Activated CD8-positive, alpha-beta T cell treated with anti-CD3 and anti-CD28 coated beads for 36 hours (primary cell): ENCODE results near the gene PNMA6A. TPM values are rescaled to one million over a fixed set of nuclear protein-coding genes. Genes with fewer than 3 reads are reported as not detected.
"Not testable (repeated sequence)": the region's sequence is repeated elsewhere in the genome, so short reads cannot be mapped to it uniquely, and the experiment has no call there.

ENCODE experiments used
- ATAC-seq: fragments of 200-7000 bp; cut with Tn5 transposase; one replicate; pipeline ENCODE4 v1.10.0; 2021; ENCODE audit warnings: mild to moderate bottlenecking, moderate library complexity
- CTCF ChIA-PET: fragments of 350-600 bp; sonication (Branson Sonifier 250); formaldehyde crosslinking; loops from one replicate; lab custom pipeline; 2021; ENCODE audit warnings: antibody characterized with exemption; lab: Charles Lee
- POLR2A ChIA-PET: fragments of 350-600 bp; sonication (Branson Sonifier 250); formaldehyde crosslinking; loops from one replicate; lab custom pipeline; 2021; ENCODE audit warnings: antibody characterized with exemption; lab: Charles Lee
- DNase-seq: peaks from one replicate; pipeline ENCODE4 v3.0.0-alpha.2; 2020
- H3K27ac Mint-ChIP-seq: one replicate; pipeline ENCODE4 v1.8.0; 2021; ENCODE audit warnings: mild to moderate bottlenecking, mixed read lengths
- H3K27me3 Mint-ChIP-seq: one replicate; pipeline ENCODE4 v1.8.0; 2021; ENCODE audit warnings: mixed read lengths
- H3K36me3 Mint-ChIP-seq: one replicate; pipeline ENCODE4 v1.8.0; 2021; ENCODE audit warnings: low read depth, mixed read lengths
- H3K4me1 Mint-ChIP-seq: one replicate; pipeline ENCODE4 v1.8.0; 2021; ENCODE audit warnings: low read depth, mixed read lengths
- H3K4me3 Mint-ChIP-seq: one replicate; pipeline ENCODE4 v1.8.0; 2021; ENCODE audit warnings: mild to moderate bottlenecking, moderate library complexity, mixed read lengths
- H3K9me3 Mint-ChIP-seq: one replicate; pipeline ENCODE4 v1.8.0; 2021; ENCODE audit warnings: mixed read lengths
- intact Hi-C: fragments of 100-400 bp; cut with micrococcal nuclease; formaldehyde crosslinking; loops from one replicate; pipeline ENCODE4 v1.10.0; 2022
- total RNA-seq, 2 experiments: library from RNA; stranded (reverse); gene quantifications; one replicate each; pipeline ENCODE4 v1.2.3, GENCODE V29; 2021

The PNMA6A gene
- total RNA-seq, 2 experiments from 2014 or later, result 0.40 to 0.43 TPM

DNA sequence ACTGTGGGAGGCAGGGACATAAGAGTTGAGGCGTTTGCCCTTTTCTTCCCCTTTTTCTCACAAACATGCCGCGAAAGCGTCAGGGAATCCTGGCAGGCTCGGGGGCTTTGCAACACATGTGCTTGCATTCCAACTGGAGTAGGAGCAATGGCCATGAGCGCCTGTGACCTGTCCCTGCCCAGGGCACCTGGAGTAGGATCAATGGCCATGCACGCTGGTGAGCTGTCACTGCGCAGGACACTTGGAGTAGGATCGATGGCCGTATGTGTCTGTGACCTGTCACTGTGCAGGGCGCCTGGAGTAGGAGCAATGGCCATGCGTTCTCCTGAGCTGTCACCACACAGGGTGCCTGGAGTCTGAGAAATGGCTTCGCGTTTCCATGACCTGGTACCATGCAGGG is 51.2 kb downstream of the PNMA6A start:
- H3K9me3 Mint-ChIP-seq, result not testable (repeated sequence)

More for the DNA sequence above, 51.2 kb downstream of the PNMA6A start:
- H3K27ac Mint-ChIP-seq, H3K36me3 Mint-ChIP-seq, H3K4me3 Mint-ChIP-seq, H3K4me1 Mint-ChIP-seq, CTCF ChIA-PET, DNase-seq, H3K27me3 Mint-ChIP-seq, POLR2A ChIA-PET, intact Hi-C loops, ATAC-seq: not testable (repeated sequence)

Other genes with a start within 250 kb of the PNMA6A start
- gene CETN2, start 241.7 kb upstream of the PNMA6A start, total RNA-seq, result 1 to 10 TPM; 8.3 to 8.8 TPM
- 10 to 100 TPM; 15.0 to 15.8 TPM for gene NSDHL, start 241.4 kb upstream of the PNMA6A start, total RNA-seq
- 1 to 10 TPM; 1.6 to 1.7 TPM for gene ZNF185, start 174.4 kb upstream of the PNMA6A start, total RNA-seq
- not detected for gene PNMA5, start 78.3 kb upstream of the PNMA6A start, total RNA-seq
- 1 to 10 TPM; 1.1 to 1.4 TPM for gene PNMA3, start 16.0 kb upstream of the PNMA6A start, total RNA-seq
- not detected for gene MAGEA1, start 106.8 kb downstream of the PNMA6A start, total RNA-seq
- not detected for gene PNMA6F, start 249.3 kb downstream of the PNMA6A start, total RNA-seq